Stimulated activated CD4-positive, alpha-beta T cell treated with anti-CD3 and anti-CD28 coated beads, Interleukin-12 subunit alpha, Interleukin-12 subunit beta, amount 100 ng/mL, for 48 hours (primary cell): ENCODE measurements around the gene PPT1.

Experiments
- DNase-seq, 3 donors: peaks; one replicate each; pipeline ENCODE4 v3.0.0-alpha.2; 2020; ENCODE audit warnings: low read depth in 2 of 3, low spot score in 1 of 3

Gene PPT1

DNA sequence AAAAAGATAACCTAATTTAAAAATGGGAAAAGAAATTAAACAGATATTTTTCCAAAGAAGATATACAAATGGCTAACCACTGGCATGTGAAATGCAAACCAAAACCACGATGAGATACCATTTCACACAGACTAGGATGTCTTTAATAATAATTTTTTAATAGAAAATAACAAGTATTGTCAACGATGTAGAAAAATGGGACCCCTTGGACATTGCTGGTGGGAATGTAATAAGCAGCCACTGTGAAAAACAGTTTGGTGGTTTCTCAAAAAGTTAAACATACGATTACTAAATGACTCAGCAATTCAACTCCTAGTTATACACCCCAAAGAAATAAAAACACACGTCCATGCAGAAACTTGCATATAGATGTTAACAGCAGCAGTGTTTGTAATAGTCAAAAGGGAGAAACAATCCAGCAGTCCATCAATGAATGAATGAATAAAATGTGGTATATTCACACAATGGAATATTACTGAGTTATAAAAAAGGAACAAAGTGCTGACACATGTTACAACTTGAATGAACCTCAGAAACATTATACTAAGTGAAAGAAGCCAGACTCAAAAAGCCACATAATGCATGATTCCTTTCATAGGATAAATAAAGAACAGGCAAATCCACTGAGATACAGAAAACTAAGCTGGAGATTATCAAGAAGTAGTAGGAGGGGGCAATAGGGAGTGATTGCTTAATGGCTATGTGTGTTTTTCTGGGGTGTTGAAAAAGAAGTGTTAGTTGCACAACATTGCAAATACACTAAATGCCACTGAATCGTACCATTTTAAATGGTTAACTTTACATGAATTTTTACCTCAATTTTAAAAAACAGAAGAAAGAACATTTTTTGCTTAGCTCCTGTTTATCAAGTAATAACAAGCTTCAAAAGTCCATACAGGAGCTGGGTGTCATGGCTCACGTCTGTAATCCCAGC, 4.1 kb downstream of the PPT1 start:
- DNase-seq = no peak

DNA sequence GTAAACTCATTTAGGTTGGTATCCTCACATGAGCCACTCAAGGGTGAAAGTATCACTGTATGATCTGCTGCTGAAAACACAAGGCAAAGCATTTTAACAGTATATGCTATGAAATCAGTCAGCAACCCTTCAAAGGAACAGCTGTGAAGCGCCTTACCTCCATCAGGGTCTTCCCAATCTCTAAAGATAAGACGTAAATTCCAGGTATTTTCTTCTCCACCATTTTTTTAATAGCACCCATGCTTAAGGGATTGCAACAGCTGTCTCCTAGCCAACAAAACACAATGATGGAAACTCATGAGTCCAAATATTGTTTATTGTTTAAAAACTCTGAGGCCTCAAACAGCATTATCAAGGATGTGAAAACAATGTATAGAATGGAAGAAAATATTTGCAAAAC, 4.8 kb downstream of the PPT1 start:
- DNase-seq = no peak

DNA sequence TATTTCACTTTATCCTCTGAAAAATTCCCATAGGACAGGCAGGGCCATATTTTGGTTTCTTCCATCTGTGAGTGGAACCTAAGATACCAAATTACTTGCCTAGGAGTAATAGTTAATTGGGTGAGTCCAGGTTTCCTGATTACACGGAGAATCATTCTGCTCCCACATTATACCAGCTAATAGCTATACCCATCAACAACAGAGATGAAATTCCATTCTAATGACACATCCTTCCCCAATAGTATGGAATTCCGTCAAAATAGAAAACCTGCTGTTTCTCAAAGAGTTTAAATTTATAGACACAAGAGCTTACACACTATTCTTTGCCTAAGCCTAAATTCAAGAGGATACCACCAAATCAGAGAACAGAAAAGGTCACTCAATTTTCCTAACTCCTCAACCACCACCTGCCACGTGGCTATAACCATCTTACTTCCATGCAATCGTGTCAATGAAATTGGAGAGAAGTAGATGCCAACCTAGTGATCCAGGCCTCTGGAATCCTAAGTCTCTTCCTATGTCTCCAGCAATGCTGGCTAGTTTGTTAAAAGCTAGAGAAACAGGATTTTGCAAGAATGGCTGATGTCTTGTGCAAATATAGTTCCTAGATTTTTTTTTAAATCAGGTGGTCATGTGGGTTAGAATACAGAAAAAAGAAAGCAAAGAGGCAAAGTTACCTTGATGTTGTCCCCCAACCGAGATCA, 6.2 kb downstream of the PPT1 start:
- DNase-seq = no peak

DNA sequence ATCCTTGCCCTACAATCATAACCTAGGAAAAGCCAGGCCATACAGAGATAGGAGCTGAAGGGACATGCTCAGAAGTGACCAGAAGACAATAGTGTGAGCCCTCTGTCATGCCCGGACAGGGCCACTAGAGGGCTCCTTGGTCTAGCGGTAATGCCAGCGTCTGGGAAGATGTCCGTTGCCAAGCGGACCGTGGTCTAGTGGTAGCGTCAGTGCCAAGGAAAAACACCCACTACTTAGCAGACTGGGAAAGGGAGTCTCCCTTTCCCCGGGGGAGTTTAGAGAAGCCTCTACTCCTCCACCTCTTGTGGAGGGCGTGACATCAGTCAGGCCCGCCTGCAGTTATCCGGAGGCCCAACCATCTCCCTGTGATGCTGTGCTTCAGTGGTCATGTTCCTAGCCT, 12.3 kb downstream of the PPT1 start:
- DNase-seq = peak; percentile 5 to 32 (median 23)

DNA sequence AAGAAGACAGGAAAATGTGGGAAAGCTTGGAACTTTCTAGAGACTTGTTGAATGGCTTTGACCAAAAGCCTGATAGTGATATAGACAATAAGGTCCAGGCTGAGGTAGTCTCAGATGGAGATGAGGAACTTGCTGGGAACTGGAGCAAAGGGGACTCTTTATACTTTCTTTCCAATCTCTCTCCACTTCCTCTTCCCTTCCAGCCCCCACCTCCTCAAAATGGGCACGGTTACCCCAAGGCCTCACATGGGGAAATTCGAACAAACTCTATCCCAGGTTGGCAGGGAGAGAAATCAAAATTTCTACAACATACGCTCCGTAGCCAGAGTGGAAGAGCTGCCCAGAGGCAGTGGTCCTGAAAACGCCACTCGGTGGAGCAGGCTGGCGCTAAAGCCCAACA, 15.2 kb downstream of the PPT1 start:
- DNase-seq = no peak

DNA sequence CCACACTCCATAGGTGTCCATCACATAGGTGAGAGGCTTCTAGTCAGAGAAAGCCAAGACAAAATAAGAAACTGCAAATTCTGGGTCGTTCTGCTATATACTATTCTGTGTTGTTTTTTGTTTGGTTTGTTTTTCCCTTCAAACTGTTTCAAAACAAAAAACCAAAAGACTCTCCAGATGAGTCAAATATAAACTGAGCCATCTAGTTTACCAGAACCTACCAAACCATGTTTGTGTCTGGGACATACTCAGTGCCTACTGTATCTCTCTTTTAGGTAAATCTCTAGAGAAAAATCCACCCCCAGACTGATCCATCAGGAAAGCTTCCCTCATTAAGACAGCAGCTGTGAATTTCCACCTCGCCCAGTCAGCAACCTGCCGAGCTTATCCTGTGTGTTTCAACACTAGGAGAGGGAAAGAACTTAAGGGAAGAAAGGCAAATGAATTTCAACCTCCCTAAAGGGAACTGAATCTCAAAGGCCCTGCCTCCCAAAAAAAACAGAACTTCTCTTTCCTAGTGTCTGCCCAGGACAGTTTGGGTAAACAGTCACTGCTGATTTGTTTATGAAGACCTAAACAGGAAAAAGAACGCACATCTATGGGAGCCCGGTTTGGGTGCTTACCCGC, 17.2 kb downstream of the PPT1 start:
- DNase-seq = no peak

DNA sequence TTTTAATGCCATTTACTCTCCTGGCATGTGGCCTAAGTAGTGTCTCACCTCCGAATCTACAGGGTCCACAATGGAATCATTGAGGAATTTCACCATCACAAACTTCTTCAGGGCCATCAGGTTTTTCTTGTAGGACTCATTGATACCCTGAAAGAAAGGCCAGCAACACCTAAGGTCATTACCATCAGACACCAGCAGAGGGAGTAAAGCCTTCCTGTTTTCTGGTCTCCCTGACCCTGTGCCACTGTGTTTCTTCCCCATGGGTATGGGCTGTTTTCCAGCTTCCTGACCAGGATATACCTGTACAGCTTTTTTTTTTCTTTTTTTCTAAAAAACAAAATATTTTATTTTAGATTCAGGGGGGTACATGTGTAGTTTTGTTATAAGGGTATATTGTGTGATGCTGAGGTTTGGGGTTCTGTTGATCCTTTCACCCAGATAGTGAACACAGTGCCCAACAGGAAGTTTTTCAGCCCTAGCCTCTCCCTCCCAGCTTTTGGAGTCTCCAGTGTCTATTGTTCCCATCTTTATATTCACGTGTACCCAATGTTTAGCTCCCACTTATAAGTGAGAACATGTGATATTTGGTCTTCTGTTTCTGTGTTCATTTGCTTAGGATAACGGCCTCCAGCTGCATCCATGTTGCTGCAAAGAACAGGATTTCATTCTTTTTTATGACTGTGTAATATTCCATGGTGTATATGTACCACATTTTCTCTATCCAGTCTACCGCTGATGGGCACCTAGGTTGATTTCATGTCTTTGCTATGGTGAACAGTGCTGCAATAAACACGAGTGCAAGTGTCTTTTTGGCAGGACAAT, 18.3 kb downstream of the PPT1 start:
- peak; percentile 21 to 63 (median 30) for DNase-seq

DNA sequence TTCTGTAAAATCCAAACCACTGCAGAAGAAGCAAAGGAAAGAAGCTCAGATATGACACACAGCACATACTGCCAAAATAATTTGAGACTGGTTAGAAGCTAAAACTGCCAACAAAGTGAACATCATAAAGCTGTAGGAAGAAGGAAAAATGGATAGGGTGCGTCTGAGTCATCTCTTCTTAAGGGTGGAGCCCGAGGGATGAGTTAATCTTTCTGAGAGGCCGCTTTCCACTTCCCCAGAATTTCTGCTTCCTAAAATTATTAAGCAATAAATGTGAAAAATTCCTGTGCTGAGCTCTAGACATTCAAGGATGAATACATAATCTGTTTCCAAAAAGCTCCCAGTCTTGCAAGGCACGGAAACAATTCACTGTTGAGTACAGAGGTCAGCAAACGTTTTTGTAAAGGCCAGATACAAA, 20.1 kb downstream of the PPT1 start:
- no peak for DNase-seq

DNA sequence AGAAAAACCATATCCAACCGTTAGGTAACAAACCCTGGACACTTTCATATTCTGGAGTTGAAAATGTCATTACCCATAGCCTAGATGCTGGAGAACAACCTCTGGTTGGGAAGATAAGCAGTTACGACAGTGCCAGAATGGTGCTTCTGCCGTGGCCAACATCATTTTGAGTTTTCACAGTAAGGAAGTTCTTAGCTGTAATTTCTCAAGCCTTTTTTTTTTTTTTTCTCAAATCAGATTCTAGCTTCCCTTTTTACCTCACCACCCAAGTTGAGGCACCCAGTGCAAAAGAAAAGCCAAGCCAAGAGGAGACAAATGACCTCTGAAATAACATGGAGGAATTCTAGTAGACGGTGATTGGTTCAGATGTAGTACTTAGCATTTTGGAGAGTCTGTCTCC, 21.8 kb downstream of the PPT1 start:
- no peak for DNase-seq

DNA sequence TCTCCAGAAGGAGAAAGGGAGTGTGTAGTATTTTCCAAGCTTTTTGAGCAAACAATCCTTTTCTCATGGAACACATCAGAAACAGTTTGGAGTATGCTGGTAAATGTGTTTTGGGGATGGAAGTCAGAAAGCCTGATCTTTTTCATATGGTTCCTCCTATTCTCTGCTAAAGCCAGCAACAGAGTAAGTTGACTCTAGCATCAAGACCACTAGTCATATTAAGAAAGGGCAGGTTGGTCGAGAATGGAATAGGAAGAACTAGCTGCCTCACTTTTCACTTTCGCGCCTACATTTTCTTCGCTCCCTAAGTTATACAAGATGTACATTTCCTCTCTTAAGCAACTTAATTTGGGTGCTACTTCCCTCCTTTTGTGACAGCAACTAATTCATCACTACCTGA, 24.0 kb downstream of the PPT1 start:
- no peak for DNase-seq

DNA sequence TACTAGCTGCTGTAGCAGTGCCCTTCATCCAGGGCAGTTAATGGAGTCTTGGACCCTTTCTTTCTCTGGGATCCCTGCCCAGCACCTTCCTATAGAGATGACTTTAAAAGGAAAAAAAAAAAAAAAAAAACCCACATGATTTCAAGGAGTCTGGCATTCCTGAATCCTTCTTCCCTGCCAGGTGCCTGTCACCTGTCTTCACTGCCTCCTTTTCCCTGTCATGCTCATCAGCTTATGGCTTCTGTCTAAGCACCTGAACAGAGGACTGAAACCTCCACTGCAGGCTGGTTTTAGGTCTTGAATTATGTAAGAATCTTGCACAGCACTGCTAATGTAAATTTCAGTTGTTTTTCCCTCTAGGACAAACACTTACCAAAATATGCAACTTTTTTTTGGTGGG, 24.9 kb downstream of the PPT1 start:
- no peak for DNase-seq

DNA sequence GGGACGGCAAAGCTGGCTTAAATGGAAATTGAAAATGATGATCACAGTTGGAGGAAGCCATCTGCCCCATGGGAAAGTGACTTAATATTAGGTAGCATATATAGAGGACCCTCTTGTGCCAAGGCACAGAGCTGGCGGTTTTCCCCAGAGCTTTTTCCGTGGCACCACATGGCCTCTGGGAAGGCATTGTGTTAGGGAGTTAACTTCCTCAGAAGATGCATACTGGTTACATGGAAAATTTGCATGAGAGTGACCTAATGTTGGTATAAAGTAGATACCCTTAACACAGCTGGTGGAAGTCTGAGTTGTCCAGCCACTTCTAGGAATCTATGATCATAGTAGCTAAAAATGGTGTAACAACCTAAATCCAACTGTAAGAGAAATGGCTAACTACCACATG, 29.2 kb downstream of the PPT1 start:
- DNase-seq = no peak

DNA sequence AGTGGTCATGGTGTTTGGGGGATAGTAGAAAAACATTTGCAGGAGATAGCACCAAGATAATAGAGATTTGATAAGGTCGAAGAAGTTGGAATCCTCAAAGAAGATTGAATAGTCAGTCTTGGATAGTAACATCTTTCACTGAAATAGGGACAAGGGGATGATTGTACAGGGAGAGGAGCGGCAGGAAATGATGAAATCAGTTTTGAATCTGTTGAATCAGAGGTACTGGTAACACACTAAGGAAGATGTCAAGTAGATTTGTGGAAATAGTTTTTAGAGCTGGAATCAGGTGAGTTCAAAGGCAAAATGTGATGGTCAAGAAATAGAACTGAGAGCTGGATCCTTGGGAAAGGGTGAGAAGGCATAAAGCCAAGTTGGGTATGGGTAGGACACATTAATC, 30.0 kb downstream of the PPT1 start:
- DNase-seq = no peak

DNA sequence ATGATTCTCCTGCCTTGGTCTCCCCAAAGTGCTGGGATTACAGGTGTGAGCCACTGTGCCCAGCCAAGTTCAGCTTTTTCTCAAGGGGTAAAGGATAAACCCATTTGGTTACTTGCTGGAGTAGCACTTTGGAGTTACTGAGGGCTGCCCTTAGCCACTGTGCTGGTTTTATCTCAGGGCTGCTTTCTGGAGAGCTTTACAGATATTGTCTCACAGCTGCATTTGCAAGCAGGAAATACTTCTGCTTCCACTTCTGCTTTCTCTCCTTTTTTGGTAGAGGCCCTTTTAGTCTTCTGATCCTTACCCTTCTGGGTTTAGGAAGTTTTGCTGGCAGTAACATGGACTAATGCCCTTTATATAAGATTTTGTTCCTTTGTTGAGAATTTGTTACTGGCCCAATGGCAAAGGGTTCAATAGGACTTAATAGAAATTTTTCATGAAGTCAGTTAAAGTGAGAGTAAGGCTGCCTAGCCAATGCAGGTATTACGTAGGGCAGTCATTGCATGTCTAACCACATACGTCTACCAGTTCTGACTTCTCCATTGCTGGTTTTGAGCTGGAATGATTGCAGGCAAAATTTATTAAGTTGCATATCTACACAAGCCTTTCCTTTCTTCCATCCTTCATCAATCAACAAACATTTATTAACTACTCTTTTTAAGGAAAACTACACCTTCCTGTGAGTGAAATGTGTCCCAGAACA, 32.1 kb downstream of the PPT1 start:
- DNase-seq = no peak

DNA sequence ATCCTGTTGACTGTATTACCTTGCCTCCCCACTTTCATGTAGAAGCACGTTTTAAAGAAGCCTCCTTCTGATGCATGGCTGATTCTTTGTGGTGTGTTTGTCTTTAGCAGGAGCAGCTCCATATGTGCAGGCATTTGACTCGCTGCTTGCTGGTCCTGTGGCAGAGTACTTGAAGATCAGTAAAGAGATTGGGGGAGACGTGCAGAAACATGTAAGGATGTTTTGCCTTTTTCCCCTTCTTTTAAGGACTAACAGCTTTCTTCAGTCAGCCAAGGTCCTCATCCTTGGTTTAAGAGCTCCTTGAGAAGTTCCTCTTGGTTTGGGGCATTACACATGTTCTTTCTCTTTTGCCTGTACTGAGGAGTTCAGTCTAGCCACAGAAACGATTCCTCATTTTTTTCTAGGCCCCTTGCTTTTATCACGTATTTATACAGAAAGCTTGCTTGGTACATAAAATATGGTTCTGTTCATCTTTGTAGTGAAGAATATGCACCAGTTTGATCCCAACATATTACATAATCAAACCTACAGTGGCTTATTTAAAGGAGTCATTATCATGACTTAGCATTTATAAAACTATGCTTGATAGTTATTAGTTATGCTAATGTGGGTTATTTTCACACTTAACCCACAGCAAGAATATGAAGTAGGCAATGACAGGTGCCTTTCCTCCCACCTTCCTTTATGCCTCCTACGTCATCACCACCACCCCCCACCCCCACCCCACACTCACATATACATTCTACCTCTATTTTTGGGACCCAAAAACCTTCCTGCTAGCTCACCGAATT, 36.9 kb downstream of the PPT1 start:
- DNase-seq = no peak

DNA sequence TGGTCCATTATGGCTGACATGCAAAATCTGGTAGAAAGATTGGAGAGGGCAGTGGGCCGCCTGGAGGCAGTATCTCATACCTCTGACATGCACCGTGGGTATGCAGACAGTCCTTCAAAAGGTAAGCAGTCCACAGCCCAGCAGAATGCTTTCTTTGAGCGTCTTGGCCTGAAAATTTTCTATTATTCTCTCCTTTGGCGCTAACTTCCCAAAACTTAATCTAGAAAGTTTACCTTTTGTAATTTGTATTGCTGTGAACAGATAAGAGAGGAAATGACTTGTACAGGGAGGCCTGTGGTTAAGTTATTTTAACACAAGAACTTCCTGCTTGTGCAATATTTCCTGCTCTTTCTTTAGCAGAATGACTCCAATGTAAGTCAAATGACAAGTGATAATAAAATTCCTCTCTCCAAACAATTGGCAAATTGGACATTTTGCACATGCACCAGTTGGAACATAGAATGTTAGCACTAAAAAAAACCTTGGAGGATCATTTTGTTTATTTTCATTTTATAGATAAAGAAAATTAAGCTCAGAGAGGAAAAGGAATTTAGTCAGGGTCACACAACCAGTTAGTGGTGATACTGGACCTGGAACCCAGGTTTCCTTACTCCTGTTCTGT, 37.6 kb downstream of the PPT1 start:
- no peak for DNase-seq

DNA sequence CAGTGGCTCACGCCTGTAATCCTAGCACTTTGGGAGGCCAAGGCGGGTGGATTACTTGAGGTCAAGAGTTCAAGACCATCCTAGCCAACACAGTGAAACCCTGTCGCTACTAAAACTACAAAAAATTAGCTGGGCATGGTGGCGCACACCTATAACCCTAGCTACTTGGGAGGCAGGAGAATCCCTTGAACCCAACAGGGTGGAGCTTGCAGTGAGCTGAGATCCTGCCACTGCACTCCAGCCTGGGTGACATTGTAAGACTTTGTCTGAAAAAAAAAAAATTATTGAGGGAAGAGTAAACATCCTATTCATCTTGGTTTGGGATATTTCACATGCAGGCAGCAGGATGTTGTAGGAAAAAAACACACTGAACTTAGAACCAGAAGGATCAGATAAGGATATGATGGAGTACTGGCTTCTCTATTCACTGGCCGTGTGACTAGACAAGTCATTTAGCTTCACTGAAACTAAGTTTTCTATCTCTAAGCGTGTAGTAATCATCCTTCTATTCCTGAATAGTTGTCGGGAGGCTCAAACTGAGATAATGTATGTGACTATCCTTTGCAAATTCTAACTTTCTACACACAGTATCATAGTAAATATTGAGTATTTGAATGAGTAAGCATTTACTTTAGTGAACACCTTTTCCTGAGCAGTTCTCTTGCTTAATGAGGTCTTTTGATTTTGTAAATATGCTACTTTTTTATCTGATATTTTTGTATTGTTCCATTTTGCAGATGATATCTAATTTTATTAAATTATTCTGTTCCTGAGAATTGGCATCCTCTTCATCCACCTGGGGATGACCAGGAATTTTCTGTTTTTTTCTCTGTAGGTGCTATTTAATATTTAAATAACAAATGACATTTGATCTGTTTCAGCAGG, 38.4 kb downstream of the PPT1 start:
- no peak for DNase-seq

DNA sequence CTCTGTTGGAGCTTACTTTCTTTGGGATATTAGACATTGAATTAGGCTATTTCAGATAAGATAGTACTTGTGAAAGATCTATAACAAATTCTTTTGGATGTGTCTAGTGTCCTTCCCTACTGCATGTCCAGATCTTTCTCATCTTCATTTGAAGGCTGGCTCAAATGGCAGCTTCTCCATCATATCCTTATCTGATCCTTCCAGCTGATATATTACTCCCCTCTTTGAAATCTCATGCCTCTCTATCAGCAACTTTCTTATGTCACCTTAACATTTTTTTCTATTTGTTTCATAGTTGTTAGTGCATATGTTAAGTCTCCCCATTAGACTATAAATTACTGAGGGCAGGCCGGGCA, 39.0 kb downstream of the PPT1 start:
- no peak for DNase-seq
